Measurements from ENCODE around the gene TSPAN18. TPM values are rescaled to one million over a fixed set of nuclear protein-coding genes. Genes with fewer than 3 reads are reported as not detected.

TSPAN18 gene
- total and polyA plus RNA-seq, 2 donors, result 2.2 to 2.6 TPM

- WGBS, result 98% methylated on average over 5 of the region's 5 CpGs
- peaks cover 4 to 13% of the 10 kb centered on the region in 2 donors for H3K4me1 ChIP-seq (ENCODE audit: control insufficient read depth in 2 of 2, insufficient read depth in 2 of 2, low read length in 2 of 2)
Measured at GRCh38 chr11:44730775-44731174, 4.0 kb downstream of the TSPAN18 start.

GRCh38 chr11:44731685-44732430 is 5.1 kb downstream of the TSPAN18 start:
- Histone ChIP-seq H3K9me3 (ENCODE audit: control insufficient read depth in 2 of 2, insufficient read depth in 1 of 2, low read length in 1 of 2) (no peaks in the 10 kb centered on the region), H3K27me3 (ENCODE audit: control insufficient read depth in 2 of 2, insufficient read depth in 1 of 2, low read length in 1 of 2) (peaks cover 19 to 39% of the 10 kb centered on the region in 2 donors), H3K4me3 (ENCODE audit: low read length in 2 of 2) (no peak overlapping the region), H3K4me1 (ENCODE audit: control insufficient read depth in 2 of 2, insufficient read depth in 2 of 2, low read length in 2 of 2) (peaks cover 4 to 8% of the 10 kb centered on the region in 2 donors), H3K27ac (ENCODE audit: low read depth in 1 of 2, low read length in 1 of 2) (no peak overlapping the region), H3K36me3 (ENCODE audit: control insufficient read depth in 2 of 2, insufficient read depth in 2 of 2, low read length in 1 of 2) (no peaks in the 10 kb centered on the region)
- WGBS, result 94% methylated on average over 12 of the region's 12 CpGs
- DNase-seq (ENCODE audit: low read depth in 6 of 9, low spot score in 9 of 9), result no peak

More at GRCh38 chr11:44730775-44731174, 4.0 kb downstream of the TSPAN18 start:
- Histone ChIP-seq H3K4me3 (ENCODE audit: low read length in 2 of 2) (no peak overlapping the region), H3K27me3 (ENCODE audit: control insufficient read depth in 2 of 2, insufficient read depth in 1 of 2, low read length in 1 of 2) (peaks cover 25 to 48% of the 10 kb centered on the region in 2 donors), H3K36me3 (ENCODE audit: control insufficient read depth in 2 of 2, insufficient read depth in 2 of 2, low read length in 1 of 2) (no peaks in the 10 kb centered on the region), H3K27ac (ENCODE audit: low read depth in 1 of 2, low read length in 1 of 2) (no peak overlapping the region), H3K9me3 (ENCODE audit: control insufficient read depth in 2 of 2, insufficient read depth in 1 of 2, low read length in 1 of 2) (peaks cover 0 to 1% of the 10 kb centered on the region in 2 donors)
- DNase-seq (ENCODE audit: low read depth in 6 of 9, low spot score in 9 of 9), result no peak

GRCh38 chr11:44732564-44732963 is 5.8 kb downstream of the TSPAN18 start:
- WGBS, result 96% methylated on average over 5 of the region's 5 CpGs
- Histone ChIP-seq H3K36me3 (ENCODE audit: control insufficient read depth in 2 of 2, insufficient read depth in 2 of 2, low read length in 1 of 2) (no peaks in the 10 kb centered on the region), H3K4me1 (ENCODE audit: control insufficient read depth in 2 of 2, insufficient read depth in 2 of 2, low read length in 2 of 2) (peaks cover 2 to 5% of the 10 kb centered on the region in 2 donors), H3K27me3 (ENCODE audit: control insufficient read depth in 2 of 2, insufficient read depth in 1 of 2, low read length in 1 of 2) (peaks cover 14 to 36% of the 10 kb centered on the region in 2 donors), H3K27ac (ENCODE audit: low read depth in 1 of 2, low read length in 1 of 2) (no peak overlapping the region), H3K4me3 (ENCODE audit: low read length in 2 of 2) (no peak overlapping the region), H3K9me3 (ENCODE audit: control insufficient read depth in 2 of 2, insufficient read depth in 1 of 2, low read length in 1 of 2) (no peaks in the 10 kb centered on the region)
- DNase-seq (ENCODE audit: low read depth in 6 of 9, low spot score in 9 of 9), result no peak

- Histone ChIP-seq H3K36me3 (ENCODE audit: control insufficient read depth in 2 of 2, insufficient read depth in 2 of 2, low read length in 1 of 2) (no peaks in the 10 kb centered on the region), H3K27me3 (ENCODE audit: control insufficient read depth in 2 of 2, insufficient read depth in 1 of 2, low read length in 1 of 2) (peaks cover 6 to 23% of the 10 kb centered on the region in 2 donors), H3K4me1 (ENCODE audit: control insufficient read depth in 2 of 2, insufficient read depth in 2 of 2, low read length in 2 of 2) (no peaks in the 10 kb centered on the region), H3K4me3 (ENCODE audit: low read length in 2 of 2) (no peak overlapping the region), H3K27ac (ENCODE audit: low read depth in 1 of 2, low read length in 1 of 2) (no peak overlapping the region), H3K9me3 (ENCODE audit: control insufficient read depth in 2 of 2, insufficient read depth in 1 of 2, low read length in 1 of 2) (no peaks in the 10 kb centered on the region)
- 100% methylated on average over 2 of the region's 2 CpGs for WGBS
- DNase-seq (ENCODE audit: low read depth in 6 of 9, low spot score in 9 of 9), result no peak
Measured at GRCh38 chr11:44733877-44734276, 7.1 kb downstream of the TSPAN18 start.

GRCh38 chr11:44734843-44735381 is 8.2 kb downstream of the TSPAN18 start:
- no peak for DNase-seq (ENCODE audit: low read depth in 6 of 9, low spot score in 9 of 9)
- Histone ChIP-seq H3K4me3 (ENCODE audit: low read length in 2 of 2) (no peak overlapping the region), H3K27ac (ENCODE audit: low read depth in 1 of 2, low read length in 1 of 2) (no peak overlapping the region), H3K36me3 (ENCODE audit: control insufficient read depth in 2 of 2, insufficient read depth in 2 of 2, low read length in 1 of 2) (no peaks in the 10 kb centered on the region), H3K27me3 (ENCODE audit: control insufficient read depth in 2 of 2, insufficient read depth in 1 of 2, low read length in 1 of 2) (peaks cover 2 to 13% of the 10 kb centered on the region in 2 donors), H3K9me3 (ENCODE audit: control insufficient read depth in 2 of 2, insufficient read depth in 1 of 2, low read length in 1 of 2) (no peaks in the 10 kb centered on the region), H3K4me1 (ENCODE audit: control insufficient read depth in 2 of 2, insufficient read depth in 2 of 2, low read length in 2 of 2) (no peaks in the 10 kb centered on the region)
- 85% methylated on average over 7 of the region's 7 CpGs for WGBS

GRCh38 chr11:44736791-44737190 is 10.0 kb downstream of the TSPAN18 start:
- no peaks in the 10 kb centered on the region for H3K4me1 ChIP-seq (ENCODE audit: control insufficient read depth in 2 of 2, insufficient read depth in 2 of 2, low read length in 2 of 2)
- H3K27me3 ChIP-seq (ENCODE audit: control insufficient read depth in 2 of 2, insufficient read depth in 1 of 2, low read length in 1 of 2), result peaks cover 2 to 11% of the 10 kb centered on the region in 2 donors
- DNase-seq (ENCODE audit: low read depth in 6 of 9, low spot score in 9 of 9), result no peak
- H3K27ac ChIP-seq (ENCODE audit: low read depth in 1 of 2, low read length in 1 of 2), result no peak overlapping the region
- WGBS, result 97% methylated on average over 2 of the region's 2 CpGs
- no peaks in the 10 kb centered on the region for H3K9me3 ChIP-seq (ENCODE audit: control insufficient read depth in 2 of 2, insufficient read depth in 1 of 2, low read length in 1 of 2)
- H3K36me3 ChIP-seq (ENCODE audit: control insufficient read depth in 2 of 2, insufficient read depth in 2 of 2, low read length in 1 of 2), result no peaks in the 10 kb centered on the region
- H3K4me3 ChIP-seq (ENCODE audit: low read length in 2 of 2), result no peak overlapping the region

- 42% methylated on average over 11 of the region's 11 CpGs for WGBS
- no peak for DNase-seq (ENCODE audit: low read depth in 6 of 9, low spot score in 9 of 9)
Measured at GRCh38 chr11:44737245-44738085, 10.7 kb downstream of the TSPAN18 start.

GRCh38 chr11:44738791-44739190 is 12.0 kb downstream of the TSPAN18 start:
- Histone ChIP-seq H3K27me3 (ENCODE audit: control insufficient read depth in 2 of 2, insufficient read depth in 1 of 2, low read length in 1 of 2) (peaks cover 2 to 8% of the 10 kb centered on the region in 2 donors), H3K4me3 (ENCODE audit: low read length in 2 of 2) (no peak overlapping the region), H3K36me3 (ENCODE audit: control insufficient read depth in 2 of 2, insufficient read depth in 2 of 2, low read length in 1 of 2) (no peaks in the 10 kb centered on the region), H3K4me1 (ENCODE audit: control insufficient read depth in 2 of 2, insufficient read depth in 2 of 2, low read length in 2 of 2) (no peaks in the 10 kb centered on the region), H3K9me3 (ENCODE audit: control insufficient read depth in 2 of 2, insufficient read depth in 1 of 2, low read length in 1 of 2) (no peaks in the 10 kb centered on the region), H3K27ac (ENCODE audit: low read depth in 1 of 2, low read length in 1 of 2) (no peak overlapping the region)
- 93% methylated on average over 5 of the region's 5 CpGs for WGBS
- DNase-seq (ENCODE audit: low read depth in 6 of 9, low spot score in 9 of 9), result no peak

More at GRCh38 chr11:44737245-44738085, 10.7 kb downstream of the TSPAN18 start:
- Histone ChIP-seq H3K27me3 (ENCODE audit: control insufficient read depth in 2 of 2, insufficient read depth in 1 of 2, low read length in 1 of 2) (peaks cover 2 to 8% of the 10 kb centered on the region in 2 donors), H3K36me3 (ENCODE audit: control insufficient read depth in 2 of 2, insufficient read depth in 2 of 2, low read length in 1 of 2) (no peaks in the 10 kb centered on the region), H3K27ac (ENCODE audit: low read depth in 1 of 2, low read length in 1 of 2) (no peak overlapping the region), H3K4me3 (ENCODE audit: low read length in 2 of 2) (no peak overlapping the region), H3K4me1 (ENCODE audit: control insufficient read depth in 2 of 2, insufficient read depth in 2 of 2, low read length in 2 of 2) (no peaks in the 10 kb centered on the region), H3K9me3 (ENCODE audit: control insufficient read depth in 2 of 2, insufficient read depth in 1 of 2, low read length in 1 of 2) (no peaks in the 10 kb centered on the region)

GRCh38 chr11:44740967-44741366 is 14.2 kb downstream of the TSPAN18 start:
- Histone ChIP-seq H3K27me3 (ENCODE audit: control insufficient read depth in 2 of 2, insufficient read depth in 1 of 2, low read length in 1 of 2) (peaks cover 2 to 6% of the 10 kb centered on the region in 2 donors), H3K27ac (ENCODE audit: low read depth in 1 of 2, low read length in 1 of 2) (no peak overlapping the region), H3K36me3 (ENCODE audit: control insufficient read depth in 2 of 2, insufficient read depth in 2 of 2, low read length in 1 of 2) (no peaks in the 10 kb centered on the region), H3K4me1 (ENCODE audit: control insufficient read depth in 2 of 2, insufficient read depth in 2 of 2, low read length in 2 of 2) (no peaks in the 10 kb centered on the region), H3K4me3 (ENCODE audit: low read length in 2 of 2) (no peak overlapping the region), H3K9me3 (ENCODE audit: control insufficient read depth in 2 of 2, insufficient read depth in 1 of 2, low read length in 1 of 2) (no peaks in the 10 kb centered on the region)
- 92% methylated on average over 8 of the region's 8 CpGs for WGBS
- DNase-seq (ENCODE audit: low read depth in 6 of 9, low spot score in 9 of 9), result no peak

Measured in thymus (tissue), 11 donors.